NCI-H1105 treated with DMSO at 0.1 percent for 48 hours (cell line): ENCODE measurements around the gene CHST7.

Experiments used
- DNase-seq: peaks from one replicate; lab custom pipeline; 2025; lab: John Stamatoyannopoulos, UW

The CHST7 gene

GRCh38 chrX:46607916-46608315 lies 34.4 kb downstream of the CHST7 start:
- no peak for DNase-seq

GRCh38 chrX:46610070-46610658 lies 36.6 kb downstream of the CHST7 start:
- no peak for DNase-seq

- no peak for DNase-seq
Observed at GRCh38 chrX:46611658-46612362, 38.2 kb downstream of the CHST7 start.

- no peak for DNase-seq
Observed at GRCh38 chrX:46617906-46618305, 44.3 kb downstream of the CHST7 start.

- no peak for DNase-seq
Observed at GRCh38 chrX:46618947-46619346, 45.4 kb downstream of the CHST7 start.

GRCh38 chrX:46620505-46620904 lies 46.9 kb downstream of the CHST7 start:
- no peak for DNase-seq

- DNase-seq, result no peak
Observed at GRCh38 chrX:46621572-46621971, 48.0 kb downstream of the CHST7 start.

- peak; percentile 8 for DNase-seq
Observed at GRCh38 chrX:46624090-46624786, 50.7 kb downstream of the CHST7 start.

- DNase-seq, result no peak
Observed at GRCh38 chrX:46626566-46626965, 53.0 kb downstream of the CHST7 start.

- no peak for DNase-seq
Observed at GRCh38 chrX:46627062-46627461, 53.5 kb downstream of the CHST7 start.

GRCh38 chrX:46627711-46628419 lies 54.3 kb downstream of the CHST7 start:
- DNase-seq, result no peak

GRCh38 chrX:46628460-46629371 lies 55.2 kb downstream of the CHST7 start:
- DNase-seq, result no peak

- no peak for DNase-seq
Observed at GRCh38 chrX:46630141-46630540, 56.6 kb downstream of the CHST7 start.

- DNase-seq, result no peak
Observed at GRCh38 chrX:46634577-46634976, 61.0 kb downstream of the CHST7 start.

- DNase-seq, result no peak
Observed at GRCh38 chrX:46635186-46635585, 61.6 kb downstream of the CHST7 start.

- DNase-seq, result no peak
Observed at GRCh38 chrX:46636223-46636622, 62.7 kb downstream of the CHST7 start.

GRCh38 chrX:46637938-46638337 lies 64.4 kb downstream of the CHST7 start:
- no peak for DNase-seq

- peak; percentile 69 for DNase-seq
Observed at GRCh38 chrX:46642145-46642544, 68.6 kb downstream of the CHST7 start.

- DNase-seq, result no peak
Observed at GRCh38 chrX:46643636-46644035, 70.1 kb downstream of the CHST7 start.

GRCh38 chrX:46645614-46646013 lies 72.0 kb downstream of the CHST7 start:
- no peak for DNase-seq

- DNase-seq, result no peak
Observed at GRCh38 chrX:46647251-46647650, 73.7 kb downstream of the CHST7 start.
